H1 (cell line): ENCODE measurements around the gene SOWAHD. TPM values are rescaled to one million over a fixed set of nuclear protein-coding genes. Genes with fewer than 3 reads are reported as not detected.

Experiments used
- CTCF ChIA-PET: fragments of 300-600 bp; sonication (Branson Sonifier 250); formaldehyde crosslinking; loops from one replicate; lab custom pipeline; 2021; ENCODE audit not compliant: partially characterized antibody; lab: Charles Lee
- POLR2A ChIA-PET: fragments of 300-600 bp; sonication (Branson Sonifier 250); formaldehyde crosslinking; loops from one replicate; lab custom pipeline; 2021; ENCODE audit warnings: inconsistent platforms; ENCODE audit not compliant: partially characterized antibody; lab: Charles Lee
- DNase-seq, 2 experiments: peaks; one replicate each; pipeline versions ENCODE4 v3.0.0 to v3.0.0-alpha.2; 2010 to 2022; ENCODE audit warnings: low spot score in 2 of 2, low read depth in 1 of 2, mixed read lengths in 1 of 2
- FAIRE-seq: peaks from 2 replicates; lab custom pipeline; 2011; peaks lifted over from hg19 to GRCh38; lab: Jason Lieb, UNC
- H2AFZ ChIP-seq: 2 replicates; pipeline ENCODE4 v1.8.1; 2012; ENCODE audit warnings: low read length, inconsistent platforms
- H2AK5ac ChIP-seq: 2 replicates; pipeline ENCODE4 v1.6.1; 2013; ENCODE audit warnings: low read depth, low read length
- H2BK120ac ChIP-seq: replicated peaks from 2 replicates; pipeline ENCODE3; 2013; ENCODE audit warnings: low read depth, low read length, inconsistent platforms
- H2BK12ac ChIP-seq: 2 replicates; pipeline ENCODE4 v1.6.1; 2013; ENCODE audit warnings: low read depth, low read length
- H2BK15ac ChIP-seq: 2 replicates; pipeline ENCODE4 v1.6.1; 2013; ENCODE audit warnings: low read length
- H2BK20ac ChIP-seq: 2 replicates; pipeline ENCODE4 v1.6.1; 2013; ENCODE audit warnings: low read length
- H2BK5ac ChIP-seq: 2 replicates; pipeline ENCODE4 v1.6.1; 2013; ENCODE audit warnings: low read depth, low read length
- H3K14ac ChIP-seq: 2 replicates; pipeline ENCODE4 v1.6.1; 2013; ENCODE audit warnings: inconsistent platforms; ENCODE audit not compliant: insufficient read length
- H3K18ac ChIP-seq: 2 replicates; pipeline ENCODE4 v1.6.1; 2013; ENCODE audit warnings: low read length; ENCODE audit errors: extremely low read depth
- H3K23ac ChIP-seq: 2 replicates; pipeline ENCODE4 v1.6.1; 2013; ENCODE audit warnings: inconsistent platforms; ENCODE audit not compliant: insufficient read length
- H3K23me2 ChIP-seq: 2 replicates; pipeline ENCODE4 v1.6.1; 2013; ENCODE audit warnings: low read depth, low read length
- H3K27ac ChIP-seq: 2 replicates; pipeline ENCODE4 v1.6.1; 2011; ENCODE audit warnings: low read depth, low read length, inconsistent platforms
- H3K27me3 ChIP-seq, 4 experiments: replicated peaks in 1 of 4; 1 replicate in 1 of 4; 2 replicates in 3 of 4; pipeline versions ENCODE4 v1.6.1 to v1.8.1; 2011 to 2013; ENCODE audit warnings: low read length in 3 of 4, mild to moderate bottlenecking in 3 of 4, inconsistent platforms in 2 of 4, mixed read lengths in 2 of 4, moderate library complexity in 1 of 4; ENCODE audit not compliant: control insufficient read depth in 3 of 4, insufficient read depth in 3 of 4; ENCODE audit errors: extremely low read depth in 1 of 4
- H3K36me3 ChIP-seq, 4 experiments: 2 replicates each; pipeline versions ENCODE4 v1.6.1 to v1.8.1; 2011 to 2013; ENCODE audit warnings: mild to moderate bottlenecking in 4 of 4, low read length in 3 of 4, moderate library complexity in 2 of 4, control low read depth in 1 of 4, inconsistent platforms in 1 of 4; ENCODE audit not compliant: insufficient read depth in 4 of 4, control insufficient read depth in 2 of 4
- H3K4ac ChIP-seq: replicated peaks from 2 replicates; pipeline ENCODE3; 2013; ENCODE audit warnings: low read length, low read depth, mixed read lengths, inconsistent platforms; ENCODE audit not compliant: insufficient read length
- H3K4me1 ChIP-seq, 4 experiments: replicated peaks in 1 of 4; 1 replicate in 1 of 4; 2 replicates in 3 of 4; pipeline versions ENCODE4 v1.6.1 to v1.8.1; 2011 to 2013; ENCODE audit warnings: low read length in 3 of 4, inconsistent platforms in 2 of 4, mixed read lengths in 1 of 4; ENCODE audit not compliant: insufficient read depth in 4 of 4, control insufficient read depth in 3 of 4
- H3K4me2 ChIP-seq, 2 experiments: 2 replicates each; pipeline versions ENCODE4 v1.6.1 to v1.8.1; 2011 to 2013; ENCODE audit warnings: low read depth in 2 of 2, low read length in 2 of 2, control low read depth in 1 of 2, inconsistent platforms in 1 of 2, mild to moderate bottlenecking in 1 of 2; ENCODE audit not compliant: insufficient read depth in 1 of 2
- H3K4me3 ChIP-seq, 4 experiments: fragments of 200-600, 300-600 bp in 1 of 4; sonication (generic), shearing (Covaris generic), sonication (Bioruptor Twin) in 1 of 4; 2 replicates each; pipeline versions ENCODE4 v1.5.1 to v1.8.1; 2011 to 2016; ENCODE audit warnings: low read length in 4 of 4, low read depth in 3 of 4, control low read depth in 2 of 4, inconsistent platforms in 2 of 4, mild to moderate bottlenecking in 2 of 4, mixed read lengths in 1 of 4, moderate library complexity in 1 of 4; ENCODE audit not compliant: insufficient read depth in 2 of 4; ENCODE audit errors: extremely low read depth in 1 of 4
- H3K56ac ChIP-seq: replicated peaks from 2 replicates; pipeline ENCODE3; 2013; ENCODE audit warnings: low read depth, mild to moderate bottlenecking, mixed read lengths, low read length, inconsistent platforms; ENCODE audit not compliant: insufficient read length
- H3K79me1 ChIP-seq: 2 replicates; pipeline ENCODE4 v1.6.1; 2013; ENCODE audit warnings: low read depth, low read length, control low read depth
- H3K79me2 ChIP-seq, 2 experiments: 2 replicates each; pipeline versions ENCODE4 v1.6.1 to v1.8.1; 2012 to 2013; ENCODE audit warnings: low read length in 2 of 2, mild to moderate bottlenecking in 2 of 2, inconsistent platforms in 1 of 2; ENCODE audit not compliant: insufficient read depth in 2 of 2, control insufficient read depth in 1 of 2
- H3K9ac ChIP-seq, 4 experiments: replicated peaks in 1 of 4; 1 replicate in 1 of 4; 2 replicates in 3 of 4; pipeline versions ENCODE4 v1.6.1 to v1.8.1; 2011 to 2013; ENCODE audit warnings: low read depth in 3 of 4, low read length in 3 of 4, control low read depth in 2 of 4, mild to moderate bottlenecking in 2 of 4, moderate library complexity in 2 of 4, inconsistent platforms in 1 of 4; ENCODE audit errors: extremely low read depth in 1 of 4
- H3K9me3 ChIP-seq, 2 experiments: 2 replicates each; pipeline versions ENCODE4 v1.6.1 to v1.8.1; 2012 to 2013; ENCODE audit warnings: mild to moderate bottlenecking in 2 of 2, moderate library complexity in 2 of 2, control low read depth in 1 of 2, inconsistent platforms in 1 of 2, low read depth in 1 of 2, low read length in 1 of 2, mixed read lengths in 1 of 2; ENCODE audit not compliant: insufficient read depth in 2 of 2
- H4K20me1 ChIP-seq, 2 experiments: replicated peaks in 1 of 2; 2 replicates each; pipeline versions ENCODE3 to v1.8.1; 2011 to 2013; ENCODE audit warnings: inconsistent platforms in 2 of 2, low read length in 2 of 2, mild to moderate bottlenecking in 1 of 2; ENCODE audit not compliant: insufficient read depth in 2 of 2, control insufficient read depth in 1 of 2
- H4K5ac ChIP-seq: 2 replicates; pipeline ENCODE4 v1.6.1; 2013; ENCODE audit warnings: low read length, low read depth, mixed read lengths, inconsistent platforms; ENCODE audit not compliant: insufficient read length
- H4K8ac ChIP-seq: 2 replicates; pipeline ENCODE4 v1.8.0; 2013; ENCODE audit warnings: mild to moderate bottlenecking, moderate library complexity, low read length, inconsistent platforms; ENCODE audit not compliant: insufficient read depth; ENCODE audit errors: extremely low read depth
- H4K91ac ChIP-seq: replicated peaks from 2 replicates; pipeline ENCODE3; 2013; ENCODE audit warnings: low read length, mixed read lengths, inconsistent platforms; ENCODE audit not compliant: insufficient read length
- CBX5 ChIP-seq: fragments of 300-800, 300-1000 bp; sonication (generic); IDR thresholded peaks from 2 replicates; pipeline ENCODE4 v1.7.1; 2016; ENCODE audit warnings: antibody characterized with exemption, low read length, low read depth
- CHD1 ChIP-seq: IDR thresholded peaks from 2 replicates; pipeline ENCODE4 v1.6.1; 2012; ENCODE audit warnings: low read depth, low read length, improper control_type of control experiment
- MAFK ChIP-seq: IDR thresholded peaks from 2 replicates; pipeline ENCODE4 v1.6.1; 2012; ENCODE audit warnings: low read depth, mild to moderate bottlenecking, improper control_type of control experiment, low read length
- MAX ChIP-seq: IDR thresholded peaks from 2 replicates; pipeline ENCODE4 v1.6.1; 2012; ENCODE audit warnings: inconsistent platforms
- PHF8 ChIP-seq: fragments of 200-600 bp; sonication (generic); conservative IDR thresholded peaks from 2 replicates; pipeline ENCODE4 v1.7.1; 2012; ENCODE audit warnings: low read depth, mild to moderate bottlenecking, inconsistent platforms, low read length, moderate library complexity
- POLR2A ChIP-seq, 2 experiments: IDR thresholded peaks; 1 replicate in 1 of 2; 2 replicates in 1 of 2; pipeline ENCODE4 v1.6.1; 2011; ENCODE audit warnings: low read depth in 2 of 2, low read length in 2 of 2, mild to moderate bottlenecking in 2 of 2; ENCODE audit errors: control extremely low read depth in 1 of 2
- RBBP5 ChIP-seq: IDR thresholded peaks from 2 replicates; pipeline ENCODE4 v1.7.1; 2012; ENCODE audit warnings: low read depth, mild to moderate bottlenecking, inconsistent platforms, low read length, moderate library complexity, borderline replicate concordance
- RFX5 ChIP-seq: IDR thresholded peaks from 2 replicates; pipeline ENCODE4 v1.6.1; 2011; ENCODE audit warnings: low read depth, low read length, improper control_type of control experiment, borderline replicate concordance
- SP2 ChIP-seq: IDR thresholded peaks from 2 replicates; pipeline ENCODE4 v1.6.1; 2012; ENCODE audit warnings: mild to moderate bottlenecking, low read length, inconsistent platforms
- SUZ12 ChIP-seq: fragments of 200-600 bp; sonication (generic); IDR thresholded peaks from 2 replicates; pipeline ENCODE4 v1.6.1; 2012; ENCODE audit warnings: mild to moderate bottlenecking, inconsistent platforms, low read length, moderate library complexity, mixed read lengths
- TEAD4 ChIP-seq: IDR thresholded peaks from 2 replicates; pipeline ENCODE4 v1.6.1; 2012; ENCODE audit warnings: low read depth, low read length, inconsistent platforms, mixed read lengths
- ZNF274 ChIP-seq: IDR thresholded peaks from 2 replicates; pipeline ENCODE4 v1.7.0; 2012; ENCODE audit warnings: low read length, borderline replicate concordance; ENCODE audit errors: extremely low read depth
- WGBS, 2 experiments: shearing (Covaris generic) in 1 of 2; methylation state at CpG; one replicate each; pipeline versions ENCODE4 v1.1.6 to v1.1.7; 2013 to 2015; ENCODE audit warnings: low lambda C conversion rate in 2 of 2, mixed read lengths in 2 of 2, inconsistent platforms in 1 of 2, low coverage in 1 of 2, missing lambda C conversion rate in 1 of 2; ENCODE audit not compliant: insufficient replicate concordance in 2 of 2, insufficient coverage in 1 of 2, insufficient read length in 1 of 2; ENCODE audit errors: extremely low coverage in 1 of 2, missing lambda C conversion rate in 1 of 2; 5-methylcytosine and 5-hydroxymethylcytosine counted together
- polyA plus RNA-seq, 7 experiments: library from polyadenylated mRNA; depleted of rRNA in 3 of 7; stranded (reverse) in 5 of 7; unstranded in 2 of 7; fragments of >200 nt in 5 of 7; fragments of 200-250 nt in 2 of 7; gene quantifications; 1 replicate in 5 of 7; 2 replicates in 1 of 7; 4 replicates in 1 of 7; pipeline versions ENCODE4 v1.2.1 to v1.2.3, GENCODE V29; 2011 to 2013; ENCODE audit warnings: missing spikeins in 2 of 7, mixed read lengths in 2 of 7
- total RNA-seq: library from RNA; stranded (reverse); fragmentation: NEBNext Ultra II Directional; extraction: Animal tissue kit (Norgen Biotek cat#: 25700); gene quantifications from 2 replicates; pipeline ENCODE4 v1.2.1, GENCODE V29; 2021

SOWAHD gene
- total and polyA plus RNA-seq, 2 of the 8 experiments (the other 6 are each of a cell fraction or from before 2014, with no cell fraction given): 1.7 to 2.9 TPM

GRCh38 chrX:119760026-119760877, 1.9 kb downstream of the SOWAHD start:
- CTCF ChIA-PET: interaction anchor here (1.2 to 4.5 kb wide), 4 partner anchors 24 to 107 kb away, joined by 3 to 33 read pairs (median 12); partner anchors contain the start of gene RPL39
- peaks cover 17% of the 10 kb centered on the region; the same call in 1 of the 2 replicates for H3K23me2 ChIP-seq
- FAIRE-seq: peak; percentile 93
- TF ChIP-seq MAFK (no peak), CBX5 (no peak), RFX5 (no peak), ZNF274 (no peak), MAX (no peak), POLR2A (IDR thresholded peaks at IDR 0.05; ENCODE audit: control extremely low read depth in 1 of 2, low read depth in 2 of 2, low read length in 2 of 2) (no peak), TEAD4 (no peak), PHF8 (no peak), SUZ12 (no peak), CHD1 (no peak), SP2 (no peak), RBBP5 (no peak)

More at GRCh38 chrX:119760026-119760877, 1.9 kb downstream of the SOWAHD start:
- POLR2A ChIA-PET: interaction anchor here (0.7 to 4.4 kb wide), 6 partner anchors 10 to 155 kb away, joined by 3 to 48 read pairs (median 4); partner anchors contain the start of gene RPL39
- H2BK5ac ChIP-seq: no peak overlapping the region
- H3K4me1 ChIP-seq: peaks cover 6 to 28% (median 17%) of the 10 kb centered on the region in 4 experiments
- H2BK15ac ChIP-seq: no peak overlapping the region
- no peak overlapping the region for H3K14ac ChIP-seq
- no peak overlapping the region for H2BK12ac ChIP-seq
- no peak overlapping the region for H3K4ac ChIP-seq
- H3K56ac ChIP-seq: no peak overlapping the region
- H2BK120ac ChIP-seq: no peak overlapping the region
- no peak for DNase-seq
- H2AFZ ChIP-seq: no peak overlapping the region
- H3K79me1 ChIP-seq: no peaks in the 10 kb centered on the region
- peak overlapping the region; percentile 87 to 92 for H3K4me2 ChIP-seq
- no peak overlapping the region; the same call in 1 of the 2 replicates for H3K18ac ChIP-seq
- no peaks in the 10 kb centered on the region for H4K20me1 ChIP-seq
- no peak overlapping the region for H3K9ac ChIP-seq
- no peak overlapping the region for H3K23ac ChIP-seq
- H3K27ac ChIP-seq: no peak overlapping the region
- WGBS, 2 experiments: 73% methylated on average over 12 of the region's 18 CpGs; no CpG with 5 or more reads in 1 of the 2 experiments
- H3K9me3 ChIP-seq: no peaks in the 10 kb centered on the region
- no peak overlapping the region for H4K5ac ChIP-seq
- H4K8ac ChIP-seq: no peak overlapping the region
- H3K79me2 ChIP-seq: no peaks in the 10 kb centered on the region
- H2BK20ac ChIP-seq: no peak overlapping the region
- H4K91ac ChIP-seq: no peak overlapping the region
- peaks cover 0 to 13% (median 5%) of the 10 kb centered on the region in 4 experiments; a peak in 5 of 7 replicates for H3K27me3 ChIP-seq
- H3K36me3 ChIP-seq: no peaks in the 10 kb centered on the region
- peak overlapping the region in 2 of 4 experiments; percentile 49 to 71; a peak in 3 of 8 replicates for H3K4me3 ChIP-seq
- H2AK5ac ChIP-seq: no peak overlapping the region
